Dendritic cell treated with granulocyte-macrophage colony-stimulating factor and Interleukin-4, amounts not matched to agents 40 ng/mL and 50 ng/mL, for 4 days (primary cell): Measurements from ENCODE around the gene TNNT2.

Source experiments
- H3K27ac Mint-ChIP-seq: one replicate; pipeline ENCODE4 v1.8.0; 2022; ENCODE audit warnings: mild to moderate bottlenecking, mixed read lengths
- H3K27me3 Mint-ChIP-seq: one replicate; pipeline ENCODE4 v1.8.0; 2022; ENCODE audit warnings: mild to moderate bottlenecking, mixed read lengths
- H3K36me3 Mint-ChIP-seq: one replicate; pipeline ENCODE4 v1.8.0; 2022; ENCODE audit warnings: low read depth, mixed read lengths
- H3K4me1 Mint-ChIP-seq: one replicate; pipeline ENCODE4 v1.8.0; 2022; ENCODE audit warnings: low read depth, mixed read lengths
- H3K4me3 Mint-ChIP-seq: one replicate; pipeline ENCODE4 v1.8.0; 2022; ENCODE audit warnings: mild to moderate bottlenecking, moderate library complexity, mixed read lengths
- H3K9me3 Mint-ChIP-seq: one replicate; pipeline ENCODE4 v1.8.0; 2022; ENCODE audit warnings: mixed read lengths
- intact Hi-C: fragments of 100-400 bp; cut with micrococcal nuclease; formaldehyde crosslinking; loops from one replicate; pipeline ENCODE4 v1.15.0; 2022

The TNNT2 gene

DNA sequence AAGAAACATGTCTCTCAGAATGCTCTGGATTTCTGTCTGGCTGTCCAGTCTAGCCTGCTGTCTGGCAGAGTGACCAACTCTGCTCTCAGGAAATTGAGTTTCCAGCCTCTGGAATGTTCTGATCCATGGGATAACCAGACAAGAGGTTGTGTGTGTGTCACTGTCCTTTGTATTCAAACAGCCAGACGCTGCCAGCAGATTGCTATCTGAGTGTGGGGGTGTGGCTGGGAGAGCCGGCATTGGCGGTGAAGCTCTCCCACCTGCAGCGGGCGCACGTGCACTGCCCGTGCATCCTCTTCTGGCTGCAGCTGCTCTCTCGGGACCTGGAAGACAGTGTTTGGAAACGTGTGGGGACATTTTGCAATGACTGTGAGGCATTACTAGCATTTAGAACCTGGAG lies 68.1 kb downstream of the TNNT2 start:
- Mint-ChIP-seq H3K27ac (no peak overlapping the region), H3K36me3 (no peaks in the 10 kb centered on the region), H3K4me3 (no peak overlapping the region), H3K4me1 (no peaks in the 10 kb centered on the region), H3K9me3 (no peaks in the 10 kb centered on the region), H3K27me3 (peaks cover 25% of the 10 kb centered on the region)
- intact Hi-C loops = no loop called here
